Measurements from ENCODE around the gene HSD17B3.

DNA sequence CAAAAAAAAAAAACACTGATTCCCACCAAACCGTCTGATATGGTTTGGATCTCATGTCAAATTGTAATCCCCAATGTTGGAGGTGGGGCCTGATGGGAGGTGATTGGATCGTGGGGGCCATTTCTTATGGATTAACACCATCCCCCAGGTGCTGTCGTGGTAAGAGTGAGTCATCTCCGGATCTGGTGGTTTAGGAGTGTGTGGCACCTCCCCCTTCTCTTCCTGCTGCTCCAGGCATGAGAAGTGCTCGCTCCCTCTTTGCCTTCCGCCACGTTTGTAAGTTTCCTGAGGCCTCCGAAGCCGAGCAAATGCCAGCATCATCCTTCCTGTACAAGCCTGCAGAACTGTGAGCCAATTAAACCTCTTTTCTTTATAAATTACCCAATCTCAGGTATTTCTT is 45.2 kb downstream of the HSD17B3 start:
- TF ChIP-seq POLR2A (IDR thresholded peaks at IDR 0.05; ENCODE audit: low read depth, low read length) (no peak), POLR2AphosphoS5 (IDR thresholded peaks at IDR 0.05; ENCODE audit: low read depth, low read length) (no peak), TAF1 (IDR thresholded peaks at IDR 0.05; ENCODE audit: borderline replicate concordance, low read depth, low read length) (no peak)

All from GM12892 (cell line).